Stimulated activated CD4-positive, alpha-beta T cell treated with anti-CD3 and anti-CD28 coated beads, Interleukin-1b, Interleukin-23, amount 100 ng/mL, for 1 hour (primary cell): ENCODE results near the gene PLCB4.

Experiments
- DNase-seq, 2 donors: peaks; one replicate each; pipeline ENCODE4 v3.0.0-alpha.2; 2020; ENCODE audit warnings: low read depth in 2 of 2

The PLCB4 gene

DNA sequence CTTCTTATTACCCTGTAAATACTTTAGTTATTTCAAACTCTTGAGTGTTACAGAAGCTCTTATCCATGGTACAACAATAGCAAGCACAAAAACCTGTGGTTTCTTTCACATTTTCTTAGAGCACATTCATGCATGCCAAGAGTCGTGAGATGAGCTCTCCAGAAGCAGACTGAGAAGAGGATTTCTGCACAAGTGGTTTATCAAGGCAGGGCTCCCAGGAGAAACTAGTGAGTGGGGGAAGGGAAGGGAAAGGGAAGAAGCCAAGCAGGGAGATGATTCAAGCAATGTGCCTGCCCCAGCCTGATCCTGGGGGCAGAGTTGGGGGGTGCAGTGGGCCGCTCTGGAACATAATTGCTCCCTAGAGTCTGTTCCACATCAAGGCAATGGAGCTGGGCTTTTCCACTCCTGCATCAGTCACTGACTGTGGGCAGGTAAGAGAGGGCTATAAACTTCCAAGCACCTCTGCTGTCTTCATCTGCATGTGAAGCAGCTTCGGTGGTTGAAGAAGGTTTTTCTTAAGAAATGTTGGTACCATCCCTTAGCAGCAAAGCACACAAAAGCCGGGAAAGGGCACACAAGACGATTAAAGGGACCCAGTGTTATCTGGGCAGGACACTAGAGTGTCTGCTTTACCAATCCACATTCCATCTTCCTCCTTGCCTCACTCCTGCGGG lies 152.1 kb downstream of the PLCB4 start:
- no peak for DNase-seq

DNA sequence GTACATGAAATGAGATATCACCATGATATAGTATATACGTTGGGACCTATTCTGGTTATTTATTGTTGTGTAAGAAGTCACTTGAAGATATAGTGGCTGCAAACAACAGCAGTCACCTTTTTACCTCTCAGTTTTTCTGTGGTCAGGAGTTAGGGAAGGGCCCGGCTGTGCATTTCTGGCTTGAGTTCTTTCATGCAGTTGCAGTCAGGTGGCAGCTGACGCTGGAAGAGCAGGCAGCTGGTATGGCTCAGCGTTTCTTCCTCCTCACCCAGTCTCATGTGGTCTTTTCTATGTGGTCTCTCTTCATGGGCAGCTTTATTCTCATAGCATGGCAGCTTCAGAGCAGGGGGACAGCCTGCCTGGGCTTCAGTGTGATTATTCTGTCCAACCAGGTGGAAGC lies 154.4 kb downstream of the PLCB4 start:
- DNase-seq: no peak

DNA sequence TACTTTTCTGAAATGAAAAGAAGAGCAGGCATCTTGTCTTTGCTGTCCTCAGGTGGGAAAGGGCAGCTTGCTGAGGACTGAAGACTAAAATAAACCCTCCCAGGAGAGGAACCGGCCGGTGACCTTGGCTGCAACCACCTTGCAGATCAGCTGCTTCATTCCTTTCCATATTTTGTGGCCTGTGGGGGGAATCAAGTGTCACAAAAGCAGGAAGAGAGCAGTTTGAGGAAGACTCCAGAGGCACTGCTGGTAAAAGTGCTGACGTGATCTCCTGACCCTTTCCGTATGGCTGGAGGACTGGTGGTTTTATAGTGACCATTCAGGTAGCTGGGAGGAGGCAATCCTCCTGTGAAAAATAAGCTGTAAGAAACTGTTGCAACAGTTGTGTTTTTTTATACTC lies 157.0 kb downstream of the PLCB4 start:
- DNase-seq: no peak

DNA sequence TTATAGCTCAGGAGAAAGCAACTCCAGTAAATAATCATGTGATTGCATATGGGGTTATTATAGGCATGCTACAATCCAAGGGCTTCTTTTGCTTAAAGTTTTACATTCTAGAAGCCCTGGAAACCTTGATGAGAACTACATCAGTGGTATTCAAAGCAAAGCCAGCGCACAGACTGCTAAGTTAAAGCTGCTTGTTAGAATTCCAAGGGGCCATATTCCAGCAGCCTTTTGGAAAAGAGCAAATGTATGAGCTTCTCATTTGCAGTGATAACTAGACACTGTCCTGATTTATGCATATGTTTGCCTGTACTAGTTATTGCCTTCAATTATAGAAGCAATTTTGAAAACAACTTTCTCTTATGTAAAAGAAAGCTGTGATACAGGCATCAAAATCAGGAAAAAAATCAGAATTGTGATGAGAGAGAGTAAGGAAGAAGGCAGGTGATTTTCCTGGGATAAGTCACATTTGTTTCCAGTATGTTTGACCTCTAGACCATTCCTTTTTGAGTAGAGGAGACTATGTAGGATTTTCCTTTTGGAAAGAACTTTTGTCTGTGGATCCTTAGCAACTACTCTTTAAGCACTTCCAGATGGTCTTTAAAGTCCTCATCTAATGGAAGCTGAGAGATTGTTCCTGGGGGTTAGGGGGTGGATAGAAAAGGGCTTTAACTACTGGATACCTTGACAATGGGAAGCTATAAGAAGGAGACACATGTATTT lies 159.2 kb downstream of the PLCB4 start:
- DNase-seq: no peak

DNA sequence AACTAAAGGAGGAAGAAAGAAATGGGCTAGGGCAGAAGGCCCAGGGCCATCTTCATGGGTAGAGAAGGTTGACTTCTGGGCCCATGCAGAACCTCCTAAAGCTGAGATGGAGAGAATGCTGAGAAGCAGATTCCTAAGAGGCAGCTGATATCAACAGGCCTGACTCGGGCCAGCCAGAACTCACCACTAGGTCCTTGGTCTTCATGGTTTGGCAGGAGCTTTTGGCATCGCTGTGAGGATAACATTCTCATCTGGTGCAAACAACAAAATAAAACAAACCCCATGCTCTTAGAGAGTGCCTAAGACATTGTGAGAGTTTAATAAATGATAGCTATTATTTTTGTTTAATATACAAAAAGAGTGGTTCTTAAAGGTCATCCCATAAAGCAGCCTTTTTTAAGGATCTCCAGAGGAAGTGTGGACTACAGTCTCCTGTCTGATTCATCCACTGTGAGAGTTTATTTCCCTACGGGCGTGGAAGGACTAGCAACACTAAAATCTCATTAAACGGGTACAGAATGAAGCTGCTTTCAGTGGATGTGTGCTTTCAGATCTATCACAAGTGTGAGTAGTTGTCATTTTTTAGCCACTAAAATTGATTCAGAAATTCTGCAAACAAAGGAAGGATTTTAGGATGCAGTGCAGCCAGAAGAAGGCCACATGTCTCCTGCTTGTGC lies 160.0 kb downstream of the PLCB4 start:
- DNase-seq: no peak

DNA sequence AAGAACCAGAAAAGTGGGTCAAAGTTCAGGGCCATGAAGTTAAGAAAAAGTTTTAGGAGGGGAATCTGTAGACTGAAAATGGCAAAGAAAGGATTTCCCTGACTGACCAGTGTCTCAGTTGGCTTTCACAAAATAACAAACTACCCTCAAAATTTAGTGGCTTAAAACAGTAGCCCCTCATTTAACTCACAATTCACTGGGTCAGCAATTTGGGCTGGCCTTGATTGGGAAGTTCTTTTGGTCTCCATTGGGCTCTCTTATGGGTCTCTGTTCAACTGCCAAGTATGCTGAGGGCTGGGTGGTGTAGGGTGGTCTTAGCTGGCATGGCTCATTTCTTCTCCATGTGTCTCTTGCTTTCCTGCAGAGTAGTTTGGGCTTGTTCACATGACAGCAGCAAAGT lies 161.5 kb downstream of the PLCB4 start:
- no peak for DNase-seq

DNA sequence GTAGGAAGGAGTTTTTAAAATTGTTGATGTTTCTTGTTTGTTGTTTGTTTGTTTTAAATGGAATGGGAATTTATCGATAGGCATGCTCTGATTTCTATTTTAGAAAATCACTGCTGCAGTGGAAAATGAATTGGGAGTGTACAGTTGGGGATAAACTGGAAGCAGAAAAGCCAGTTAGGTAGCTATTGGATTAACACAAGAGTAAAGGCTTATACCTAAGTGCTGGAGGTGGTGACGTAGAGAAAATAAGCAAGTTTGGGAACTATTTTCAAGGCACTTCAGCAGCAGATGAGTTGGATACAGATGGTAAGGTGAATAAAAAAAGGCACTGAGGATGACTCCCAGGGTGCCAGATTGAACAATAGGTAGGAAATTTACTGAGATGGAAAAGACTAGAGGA lies 164.9 kb downstream of the PLCB4 start:
- DNase-seq: no peak

DNA sequence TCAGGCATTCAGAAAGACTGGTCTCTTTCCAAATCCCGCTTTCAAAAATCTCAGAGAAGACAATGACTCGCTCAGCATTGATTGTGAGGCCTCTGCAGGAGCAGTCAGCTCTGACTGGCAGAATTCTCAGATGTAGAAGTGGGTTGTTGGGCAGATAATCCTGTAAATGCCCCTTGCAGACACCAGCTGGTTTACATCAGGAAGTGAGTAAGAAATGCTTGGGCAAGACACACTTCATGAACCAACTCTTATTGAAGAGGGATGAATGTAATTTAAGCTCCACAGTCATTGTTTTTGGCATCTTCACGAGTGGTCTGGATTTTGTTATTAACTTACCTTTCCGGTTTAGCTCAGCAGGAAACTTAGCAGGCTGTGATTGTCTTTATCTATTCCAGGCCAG lies 166.6 kb downstream of the PLCB4 start:
- no peak for DNase-seq

DNA sequence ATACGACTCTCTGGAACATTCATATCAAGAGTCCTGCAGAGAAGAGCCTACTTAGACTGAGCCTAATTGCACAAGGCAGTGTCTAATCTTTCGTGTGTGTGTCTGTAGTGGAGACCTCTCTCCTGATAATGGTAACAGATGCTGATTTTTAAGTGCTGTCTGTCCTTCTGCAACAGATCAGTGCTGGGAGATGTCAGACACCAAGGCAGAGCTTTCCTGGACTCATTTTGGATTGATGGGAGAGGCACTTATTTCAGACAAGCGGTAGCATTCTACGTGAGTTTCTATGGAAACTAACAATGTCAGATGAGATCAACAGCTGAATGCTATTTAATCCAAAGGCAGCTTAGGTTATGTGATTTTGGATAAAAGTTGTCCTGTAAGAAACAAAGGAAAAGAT lies 167.6 kb downstream of the PLCB4 start:
- no peak for DNase-seq

DNA sequence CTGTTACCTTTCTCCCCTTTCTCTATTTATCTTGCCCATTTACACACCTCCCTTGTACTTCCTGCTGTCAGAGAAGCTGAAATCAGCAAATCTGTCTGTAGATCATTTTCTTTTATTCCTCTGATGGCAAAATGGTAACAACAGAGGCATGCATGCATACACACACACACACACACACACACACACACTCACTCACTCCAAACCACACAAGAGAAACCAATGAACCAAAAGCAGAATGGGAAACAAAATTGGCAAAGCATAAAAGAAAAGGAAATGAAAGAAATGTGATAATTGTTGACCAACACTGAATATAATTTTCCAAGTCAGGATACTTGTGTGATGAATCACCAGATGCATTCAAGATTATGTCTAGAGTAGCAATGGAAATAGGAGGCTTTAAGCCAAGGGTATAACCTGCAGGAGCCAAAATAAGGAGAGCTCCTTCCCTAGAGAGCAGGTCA lies 172.4 kb downstream of the PLCB4 start:
- DNase-seq: no peak

DNA sequence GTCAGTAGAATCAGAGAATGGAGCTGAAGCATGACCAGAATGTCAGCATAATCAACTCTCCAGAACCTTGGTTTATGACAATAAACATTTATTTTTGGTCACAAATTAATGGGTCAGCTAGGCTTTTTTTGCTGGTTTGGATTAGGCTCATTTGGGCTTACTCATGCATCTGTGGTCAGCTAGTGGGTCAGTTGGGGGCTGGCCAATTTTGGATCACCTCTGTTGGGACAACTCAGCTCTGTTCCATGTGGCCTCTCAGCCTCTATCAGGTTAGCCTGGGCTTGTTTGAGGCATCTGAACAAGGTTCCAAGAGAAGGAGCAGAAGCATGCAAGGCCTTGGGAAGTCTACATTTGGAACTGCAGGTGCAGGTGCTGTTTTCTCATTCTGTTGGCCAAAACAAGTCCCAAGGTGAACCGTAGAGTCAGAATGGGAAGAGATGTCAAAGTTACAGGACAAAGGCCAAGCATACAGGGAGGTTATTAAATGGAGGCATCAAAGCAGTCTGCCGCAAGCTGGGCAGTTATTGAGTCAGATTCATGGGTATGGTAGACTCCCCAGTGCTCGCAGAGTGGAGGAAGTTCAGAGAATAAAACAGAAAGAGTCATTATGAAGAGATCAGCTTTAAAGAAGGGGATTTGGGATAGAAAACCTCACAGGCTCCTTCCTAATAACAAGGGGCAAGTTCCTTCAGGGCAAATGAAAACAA lies 173.0 kb downstream of the PLCB4 start:
- no peak for DNase-seq

DNA sequence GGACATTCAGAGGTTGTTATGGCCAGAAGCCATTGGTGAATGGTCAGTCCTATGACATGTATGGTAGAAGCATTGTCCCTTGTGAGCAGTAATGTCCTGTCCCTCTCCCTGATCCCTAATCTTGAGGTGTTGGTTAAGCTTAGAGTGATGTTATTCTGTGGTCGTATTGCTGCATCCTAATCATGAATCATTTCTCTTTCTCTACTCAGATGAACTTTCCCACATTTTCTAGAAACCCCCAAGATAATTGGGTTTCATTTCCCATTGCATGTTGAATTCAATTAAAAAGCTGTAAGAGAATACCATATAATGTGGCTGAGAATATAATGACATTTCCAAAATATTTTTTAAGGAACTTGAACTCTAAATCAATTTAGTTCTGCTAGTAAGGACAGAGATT lies 175.1 kb downstream of the PLCB4 start:
- DNase-seq: no peak

DNA sequence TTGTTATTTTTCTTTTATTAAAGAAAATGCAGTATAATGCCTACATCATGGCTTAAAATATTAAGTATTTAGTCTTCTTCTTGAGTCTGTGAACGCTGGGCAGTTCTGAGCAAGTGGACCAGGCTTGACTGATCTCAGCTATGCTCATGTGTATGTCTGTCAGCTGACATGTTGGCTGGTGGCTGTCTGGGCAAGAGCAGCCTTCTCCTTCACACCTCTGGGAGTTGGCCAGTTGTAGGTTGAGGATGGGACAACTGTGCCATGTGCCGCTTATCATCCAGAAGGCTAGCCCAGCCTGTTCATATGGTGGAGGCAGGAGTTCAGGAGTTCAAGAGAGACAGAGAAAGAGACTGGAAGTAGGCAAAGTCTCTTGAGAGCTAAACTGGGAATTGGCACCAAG lies 175.9 kb downstream of the PLCB4 start:
- no peak for DNase-seq

DNA sequence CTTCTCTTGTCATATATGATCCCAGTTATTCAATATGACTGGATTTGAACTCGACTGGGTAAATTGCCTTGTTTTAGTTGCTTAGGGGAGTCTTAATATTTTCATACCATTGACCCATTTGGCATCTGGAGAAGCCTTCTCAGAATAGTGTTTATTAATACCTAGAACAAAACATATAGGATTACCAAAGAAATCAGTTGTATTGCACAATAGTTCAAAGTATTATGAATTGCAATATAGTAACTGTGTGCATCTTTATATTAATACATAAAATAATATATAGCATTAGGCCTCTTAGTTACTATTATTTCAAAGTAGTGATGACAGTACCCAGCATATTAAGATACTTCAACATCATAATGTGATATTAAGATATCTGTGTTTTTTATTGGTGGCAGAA lies 177.8 kb downstream of the PLCB4 start:
- no peak for DNase-seq

DNA sequence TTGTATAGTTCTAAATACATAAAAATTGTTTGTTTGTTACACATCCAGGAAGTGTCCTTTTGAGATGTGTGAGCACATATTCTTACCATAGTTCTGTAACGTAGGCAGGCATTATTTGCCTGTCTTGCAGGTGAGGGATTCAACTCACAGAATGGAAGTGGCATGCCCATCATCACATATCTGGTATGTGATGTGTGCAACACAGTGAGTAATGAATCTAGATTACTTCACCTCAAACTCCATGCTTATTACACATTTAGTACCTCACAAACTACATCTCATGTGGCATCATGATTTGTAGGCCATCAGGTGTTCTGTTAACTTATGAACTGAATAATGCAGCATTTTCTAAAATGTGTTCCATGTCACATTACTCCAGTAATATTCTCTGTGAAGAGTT lies 181.6 kb downstream of the PLCB4 start:
- no peak for DNase-seq

DNA sequence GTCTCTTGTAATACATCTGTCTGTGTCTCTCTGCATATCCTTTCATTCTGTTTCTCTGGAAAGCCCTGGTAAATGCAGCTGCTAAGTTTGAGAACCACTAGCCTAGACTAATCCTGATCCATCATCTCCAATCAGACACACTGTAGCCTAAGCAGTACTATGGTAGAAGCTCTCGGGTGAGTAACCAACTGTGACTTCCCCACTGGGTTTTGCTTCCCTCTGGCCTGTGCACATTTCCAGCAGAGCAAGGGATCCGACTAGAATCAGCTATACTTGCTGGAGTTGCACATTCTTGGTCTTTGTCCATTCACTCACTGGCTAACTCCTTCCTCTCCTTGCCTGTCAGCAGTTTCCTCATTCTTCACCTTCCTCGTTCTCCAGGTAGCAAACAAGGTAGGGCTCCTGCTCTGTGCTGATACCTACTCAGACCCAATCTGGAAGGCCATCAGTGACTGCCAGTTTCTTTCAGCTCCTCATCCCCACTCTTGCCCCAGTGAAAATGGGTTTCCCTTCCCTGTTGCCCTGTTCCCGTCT lies 184.2 kb downstream of the PLCB4 start:
- DNase-seq: no peak

DNA sequence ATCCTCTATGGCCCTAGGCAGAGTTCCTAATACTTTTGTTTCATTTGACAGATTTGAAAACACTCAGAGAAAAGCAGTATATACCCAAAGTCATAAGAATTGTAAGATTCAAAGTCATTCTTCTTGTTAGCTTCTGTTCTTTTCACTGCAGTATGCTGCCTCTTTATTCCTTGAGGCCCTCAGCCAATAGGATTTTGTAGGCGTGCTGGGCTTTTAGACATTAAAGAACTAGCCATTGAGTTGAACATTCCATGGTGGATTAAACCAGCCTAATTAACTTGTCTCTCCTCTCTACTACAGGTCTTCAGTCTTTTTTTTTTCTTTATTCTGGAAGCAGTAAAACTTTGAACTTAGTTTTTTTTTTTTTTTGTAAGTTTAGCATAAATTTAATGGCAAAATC lies 186.3 kb downstream of the PLCB4 start:
- DNase-seq: no peak

DNA sequence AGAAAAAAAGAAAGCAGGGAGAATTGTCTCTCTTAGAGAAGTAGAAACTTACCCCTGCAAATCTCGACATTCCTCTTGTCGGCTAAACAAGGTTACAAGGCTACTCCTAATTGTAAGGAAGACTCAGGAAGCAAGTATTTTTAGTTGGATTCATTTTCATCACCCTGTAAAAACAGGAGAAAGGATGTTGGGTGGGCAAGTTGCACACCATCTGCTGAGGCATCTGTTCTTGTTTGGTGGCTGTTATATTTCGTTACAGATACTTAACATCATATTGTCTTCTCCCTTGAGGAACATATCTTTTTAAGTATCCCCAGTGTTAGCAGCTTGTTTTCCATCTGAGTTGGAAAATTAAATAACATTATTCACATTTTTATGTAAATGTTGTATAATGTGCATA lies 187.5 kb downstream of the PLCB4 start:
- no peak for DNase-seq

DNA sequence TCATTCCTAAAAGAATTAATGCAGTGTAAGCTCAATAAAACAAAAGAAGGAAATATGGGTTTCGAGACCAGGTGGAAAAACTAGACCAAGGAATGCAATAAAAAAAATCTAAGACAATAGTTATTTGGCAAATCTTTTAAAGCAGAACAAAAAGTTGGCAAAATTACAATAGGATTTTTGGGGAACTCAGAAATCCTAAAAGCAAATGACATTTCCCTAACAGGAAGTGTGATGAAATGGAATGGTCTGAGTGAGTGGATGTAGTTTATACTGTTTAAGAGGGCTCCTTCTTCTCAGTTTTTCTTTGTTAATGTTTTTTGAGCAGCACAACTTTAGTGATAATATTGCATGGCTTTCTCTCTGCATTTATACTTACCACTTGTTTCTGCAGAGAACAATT lies 190.0 kb downstream of the PLCB4 start:
- no peak for DNase-seq

DNA sequence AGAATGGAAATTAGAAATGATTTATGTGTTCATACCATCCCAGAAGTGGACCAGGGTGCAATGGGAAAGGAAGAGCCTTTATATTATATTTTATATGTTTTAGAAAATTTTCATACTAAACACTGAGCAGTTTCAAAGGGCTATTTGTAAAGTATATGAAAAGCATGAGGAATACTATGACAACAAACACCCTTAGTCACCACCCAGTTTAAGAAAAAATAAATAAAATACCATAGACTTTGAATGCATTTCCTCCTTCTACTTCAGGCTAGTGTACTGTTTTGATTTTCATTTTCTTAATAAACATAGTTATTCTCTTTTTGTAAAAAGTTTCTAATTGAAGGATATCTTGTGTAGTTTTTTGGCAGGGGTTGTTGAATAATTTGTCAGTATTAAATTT lies 191.1 kb downstream of the PLCB4 start:
- no peak for DNase-seq

DNA sequence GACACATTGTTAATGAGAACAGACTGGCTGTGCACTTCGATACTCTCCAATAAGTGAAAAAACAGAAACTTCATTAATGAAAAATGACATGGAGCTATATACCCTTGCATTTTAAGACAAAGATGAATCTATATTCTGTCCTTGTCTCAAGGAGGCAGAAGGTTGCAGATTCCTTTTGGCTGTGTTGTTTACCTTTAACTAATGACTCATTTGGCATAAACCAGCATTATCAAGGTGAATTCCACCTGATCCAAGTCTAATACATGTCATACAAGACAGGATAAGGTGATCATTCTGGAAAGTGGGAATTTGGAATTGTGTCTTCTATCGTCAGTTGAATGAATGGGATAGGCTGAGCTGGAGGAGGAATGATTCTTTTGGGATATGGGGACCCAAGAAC lies 192.9 kb downstream of the PLCB4 start:
- no peak for DNase-seq

DNA sequence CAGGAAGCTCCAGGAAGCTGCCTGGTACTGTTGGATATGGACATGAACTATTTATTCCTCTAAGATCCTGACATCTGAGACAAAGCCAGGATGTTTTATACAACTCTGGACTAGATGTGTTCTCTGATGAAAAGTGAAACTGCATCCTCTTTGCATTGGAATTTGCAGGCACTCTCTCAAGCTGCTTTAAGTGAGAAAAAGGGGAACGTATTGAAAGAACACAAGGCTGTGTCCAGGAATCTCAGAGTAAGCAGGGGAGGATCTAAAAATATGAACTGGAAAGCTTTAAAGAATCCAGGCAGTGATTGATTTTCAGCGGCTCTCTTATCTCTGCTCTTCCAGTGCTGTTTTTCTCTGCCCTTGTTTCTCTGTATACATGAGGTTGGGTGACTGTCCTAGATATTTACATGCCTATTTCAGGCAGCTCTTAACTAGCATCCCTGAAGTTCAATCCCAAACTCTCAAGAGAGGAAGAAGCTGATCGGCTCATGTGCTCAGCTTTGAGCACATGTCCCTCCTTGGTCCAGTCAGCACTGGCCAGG lies 193.8 kb downstream of the PLCB4 start:
- DNase-seq: no peak
